GM21723 (cell line): ENCODE measurements around the gene STK10.

Source experiments
- ATAC-seq: cut with Tn5 transposase; IDR thresholded peaks from one replicate; pipeline ENCODE4 v1.9.1; 2021; ENCODE audit warnings: mild to moderate bottlenecking, moderate library complexity; ENCODE audit not compliant: unreplicated experiment

STK10 gene

GRCh38 chr5:171992305-171992704 is 195.7 kb downstream of the STK10 start:
- no peak for ATAC-seq
